Peyer's patch (tissue), 4 donors: Measurements from ENCODE around the gene EDC3. TPM values are rescaled to one million over a fixed set of nuclear protein-coding genes. Genes with fewer than 3 reads are reported as not detected.
"Not testable (repeated sequence)": the region's sequence is repeated elsewhere in the genome, so short reads cannot be mapped to it uniquely, and the experiment has no call there.

ENCODE experiments used
- DNase-seq, 3 donors: peaks; one replicate each; pipeline ENCODE4 v3.0.0-alpha.2; 2017 to 2019
- H3K27ac ChIP-seq, 4 donors: fragments of 200-600 bp; sonication (generic); one replicate each; pipeline ENCODE4 v1.5.1; 2016 to 2019
- H3K27me3 ChIP-seq, 2 donors: fragments of 200-600 bp; sonication (generic); one replicate each; pipeline ENCODE4 v1.5.1; 2019
- H3K36me3 ChIP-seq, 3 donors: fragments of 200-600 bp; sonication (generic); one replicate each; pipeline ENCODE4 v1.5.1; 2016 to 2019
- H3K4me1 ChIP-seq, 4 donors: fragments of 200-600 bp; sonication (generic); one replicate each; pipeline ENCODE4 v1.5.1; 2016 to 2019
- H3K4me3 ChIP-seq, 4 donors: fragments of 200-600 bp; sonication (generic); 1 replicate in 3 of 4; 2 replicates in 1 of 4; pipeline ENCODE4 v1.5.1; 2016 to 2019; ENCODE audit warnings: mild to moderate bottlenecking in 1 of 4
- H3K9me3 ChIP-seq, 4 donors: fragments of 200-600 bp; sonication (generic); one replicate each; pipeline ENCODE4 v1.5.1; 2016 to 2019; ENCODE audit warnings: mild to moderate bottlenecking in 1 of 4
- POLR2A ChIP-seq, 2 donors: fragments of 450-650 bp; IDR thresholded peaks; one replicate each; pipeline ENCODE4 v1.5.1; 2017; ENCODE audit warnings: antibody characterized with exemption in 2 of 2, mild to moderate bottlenecking in 2 of 2, moderate library complexity in 2 of 2
- total RNA-seq, 4 donors: library from RNA; depleted of rRNA; stranded (reverse); fragments of >200 nt; gene quantifications; one replicate each; pipeline ENCODE4 v1.1.0, GENCODE V29; 2016
- TF ChIP-seq, protein P1 (sequence below), 6 experiments: fragments of 450-650 bp in 4 of 6; fragments of 200-600 bp in 2 of 6; sonication (generic) in 1 of 6; IDR thresholded peaks; one replicate each; pipeline ENCODE4 v1.5.1; 2017 to 2019; ENCODE audit warnings: antibody characterized with exemption in 6 of 6, mild to moderate bottlenecking in 3 of 6, moderate library complexity in 1 of 6

EDC3 gene
- total RNA-seq, 4 donors from 2014 or later: 23.5 to 43.7 (median 32.2) TPM

- TF ChIP-seq POLR2A (IDR thresholded peaks at IDR 0.05): no peak
- TF ChIP-seq, protein P1, sequence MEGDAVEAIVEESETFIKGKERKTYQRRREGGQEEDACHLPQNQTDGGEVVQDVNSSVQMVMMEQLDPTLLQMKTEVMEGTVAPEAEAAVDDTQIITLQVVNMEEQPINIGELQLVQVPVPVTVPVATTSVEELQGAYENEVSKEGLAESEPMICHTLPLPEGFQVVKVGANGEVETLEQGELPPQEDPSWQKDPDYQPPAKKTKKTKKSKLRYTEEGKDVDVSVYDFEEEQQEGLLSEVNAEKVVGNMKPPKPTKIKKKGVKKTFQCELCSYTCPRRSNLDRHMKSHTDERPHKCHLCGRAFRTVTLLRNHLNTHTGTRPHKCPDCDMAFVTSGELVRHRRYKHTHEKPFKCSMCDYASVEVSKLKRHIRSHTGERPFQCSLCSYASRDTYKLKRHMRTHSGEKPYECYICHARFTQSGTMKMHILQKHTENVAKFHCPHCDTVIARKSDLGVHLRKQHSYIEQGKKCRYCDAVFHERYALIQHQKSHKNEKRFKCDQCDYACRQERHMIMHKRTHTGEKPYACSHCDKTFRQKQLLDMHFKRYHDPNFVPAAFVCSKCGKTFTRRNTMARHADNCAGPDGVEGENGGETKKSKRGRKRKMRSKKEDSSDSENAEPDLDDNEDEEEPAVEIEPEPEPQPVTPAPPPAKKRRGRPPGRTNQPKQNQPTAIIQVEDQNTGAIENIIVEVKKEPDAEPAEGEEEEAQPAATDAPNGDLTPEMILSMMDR (IDR thresholded peaks at IDR 0.05): no peak
- no peak for DNase-seq
- Histone ChIP-seq H3K27ac (no peak overlapping the region), H3K9me3 (peaks cover 0 to 3% (median 0%) of the 10 kb centered on the region in 4 donors), H3K4me1 (peaks cover 0 to 13% (median 10%) of the 10 kb centered on the region in 4 donors), H3K4me3 (no peak overlapping the region), H3K36me3 (no peaks in the 10 kb centered on the region), H3K27me3 (no peaks in the 10 kb centered on the region)
These were observed 34.9 kb upstream of the EDC3 start for GRCh38 chr15:74730619-74731316.

DNA sequence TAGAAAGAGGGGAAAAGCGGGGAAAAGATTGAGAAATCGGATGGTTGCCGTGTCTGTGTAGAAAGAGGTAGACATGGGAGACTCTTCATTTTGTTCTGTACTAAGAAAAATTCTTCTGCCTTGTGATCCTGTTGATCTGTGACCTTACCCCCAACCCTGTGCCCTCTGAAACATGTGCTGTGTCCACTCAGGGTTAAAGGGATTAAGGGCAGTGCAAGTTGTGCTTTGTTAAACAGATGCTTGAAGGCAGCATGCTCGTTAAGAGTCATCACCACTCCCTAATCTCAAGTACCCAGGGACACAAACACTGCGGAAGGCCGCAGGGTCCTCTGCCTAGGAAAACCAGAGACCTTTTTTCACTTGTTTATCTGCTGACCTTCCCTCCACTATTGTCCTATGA lies 33.5 kb upstream of the EDC3 start:
- not testable (repeated sequence) for H3K27ac ChIP-seq, DNase-seq, H3K4me3 ChIP-seq, H3K27me3 ChIP-seq, H3K9me3 ChIP-seq, H3K36me3 ChIP-seq
- H3K4me1 ChIP-seq: peaks cover 0 to 15% (median 11%) of the 10 kb centered on the region in 4 donors

GRCh38 chr15:74728699-74729098 lies 32.9 kb upstream of the EDC3 start:
- not testable (repeated sequence) for H3K27me3 ChIP-seq

DNA sequence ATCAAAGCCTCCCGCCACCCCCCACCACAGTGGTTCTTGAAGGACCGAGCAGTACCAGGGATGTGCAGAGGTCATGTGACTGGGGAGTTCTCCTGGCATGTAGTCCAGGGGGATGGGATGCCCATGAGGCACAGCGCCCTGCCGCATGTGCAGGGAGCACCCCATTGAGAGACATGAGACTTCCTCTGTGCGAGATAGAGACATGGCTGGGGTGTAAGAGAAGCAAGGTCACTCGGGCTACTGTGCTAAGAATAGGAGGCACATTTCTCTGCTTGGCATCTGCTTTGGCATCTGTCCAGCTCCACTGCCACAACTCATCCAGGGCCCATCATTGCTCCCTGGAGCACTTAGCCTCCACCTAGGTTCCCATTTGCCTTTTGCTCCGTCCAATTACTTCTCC lies 31.9 kb upstream of the EDC3 start:
- Histone ChIP-seq H3K4me1 (peaks cover 0 to 15% (median 11%) of the 10 kb centered on the region in 4 donors), H3K36me3 (no peaks in the 10 kb centered on the region), H3K9me3 (peaks cover 0 to 3% (median 0%) of the 10 kb centered on the region in 4 donors), H3K27ac (no peak overlapping the region), H3K4me3 (no peak overlapping the region), H3K27me3 (no peaks in the 10 kb centered on the region)
- no peak for DNase-seq
- TF ChIP-seq, protein P1 (IDR thresholded peaks at IDR 0.05): no peak
- TF ChIP-seq POLR2A (IDR thresholded peaks at IDR 0.05): no peak

More at GRCh38 chr15:74728699-74729098, 32.9 kb upstream of the EDC3 start:
- H3K27ac ChIP-seq, H3K36me3 ChIP-seq, H3K4me3 ChIP-seq, DNase-seq, H3K9me3 ChIP-seq: not testable (repeated sequence)
- peaks cover 0 to 15% (median 11%) of the 10 kb centered on the region in 4 donors for H3K4me1 ChIP-seq

DNA sequence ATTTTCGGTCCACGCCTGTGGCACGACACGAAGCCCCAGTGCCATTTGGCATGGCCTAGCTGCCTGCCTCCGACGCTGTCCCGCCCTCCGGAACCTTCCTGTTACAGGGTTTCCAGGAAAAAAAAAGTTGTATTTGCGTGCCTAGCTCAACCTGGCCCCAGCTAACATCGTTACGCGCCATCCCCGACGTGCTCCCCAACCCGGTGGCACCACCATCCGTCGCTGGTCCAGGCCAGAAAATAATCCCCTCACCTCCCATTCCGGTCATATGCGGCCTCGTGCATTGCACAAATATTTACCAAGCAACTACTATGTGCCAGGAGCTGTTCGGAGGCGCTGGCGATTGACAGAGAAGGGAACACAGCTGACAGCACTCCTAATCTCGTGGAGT lies 30.9 kb upstream of the EDC3 start:
- TF ChIP-seq, protein P1 (IDR thresholded peaks at IDR 0.05): no peak
- no peak for TF ChIP-seq POLR2A (IDR thresholded peaks at IDR 0.05)
- DNase-seq: no peak
- H3K27ac ChIP-seq: peak overlapping the region in 1 of 4 donors; percentile 25

GRCh38 chr15:74725845-74726773 lies 30.3 kb upstream of the EDC3 start:
- H3K27me3 ChIP-seq: no peaks in the 10 kb centered on the region
- peaks cover 0 to 3% (median 0%) of the 10 kb centered on the region in 4 donors for H3K9me3 ChIP-seq
- H3K4me1 ChIP-seq: peaks cover 0 to 15% (median 11%) of the 10 kb centered on the region in 4 donors
- peak overlapping the region; percentile 41 to 63 (median 61) for H3K4me3 ChIP-seq
- H3K36me3 ChIP-seq: no peaks in the 10 kb centered on the region
- H3K27ac ChIP-seq: peak overlapping the region in 1 of 4 donors; percentile 25
- TF ChIP-seq, protein P1 (IDR thresholded peaks at IDR 0.05): no peak
- no peak for TF ChIP-seq POLR2A (IDR thresholded peaks at IDR 0.05)
- DNase-seq: peak; percentile 18 to 64 (median 61)

More for the DNA sequence above, 30.9 kb upstream of the EDC3 start:
- H3K4me1 ChIP-seq: peaks cover 0 to 15% (median 11%) of the 10 kb centered on the region in 4 donors
- peaks cover 0 to 3% (median 0%) of the 10 kb centered on the region in 4 donors for H3K9me3 ChIP-seq
- no peaks in the 10 kb centered on the region for H3K27me3 ChIP-seq
- peak overlapping the region; percentile 41 to 63 (median 61) for H3K4me3 ChIP-seq
- H3K36me3 ChIP-seq: no peaks in the 10 kb centered on the region
